Measurements from ENCODE around the gene ZNRF3. TPM values are rescaled to one million over a fixed set of nuclear protein-coding genes. Genes with fewer than 3 reads are reported as not detected.
A peak's percentile ranks its signal among the peaks of the same experiment; 100 is the strongest.
"Not testable (repeated sequence)": the region's sequence is repeated elsewhere in the genome, so short reads cannot be mapped to it uniquely, and the experiment has no call there.

Gene ZNRF3
- total RNA-seq, 1 donor from 2014 or later: 2.0 TPM

DNA sequence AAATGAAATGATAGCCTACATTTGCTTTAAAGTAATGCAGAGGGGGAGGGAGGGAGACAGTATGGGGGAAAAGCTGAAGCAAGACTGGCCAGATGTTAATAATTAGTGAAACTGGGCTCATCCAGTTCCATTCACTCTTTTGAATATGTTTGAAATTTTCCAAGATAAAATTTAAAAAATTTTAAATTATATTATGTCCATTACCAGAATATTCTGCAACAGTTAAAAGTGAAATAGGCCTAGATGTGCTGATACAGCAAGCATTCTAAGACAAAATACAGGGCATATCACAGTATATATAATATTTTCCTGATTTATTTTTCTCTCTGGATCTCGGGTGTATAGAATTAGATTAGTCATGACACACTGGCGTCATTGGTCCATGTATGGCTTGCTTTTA lies 13.6 kb upstream of the ZNRF3 start:
- no peak for DNase-seq
- H3K9me3 Mint-ChIP-seq: no peaks in the 10 kb centered on the region
- intact Hi-C loops (cut with micrococcal nuclease): no loop called here
- peaks cover 5% of the 10 kb centered on the region for H3K4me1 Mint-ChIP-seq
- no peak overlapping the region for H3K4me3 Mint-ChIP-seq
- H3K27ac Mint-ChIP-seq: no peak overlapping the region
- peaks cover 16% of the 10 kb centered on the region for H3K27me3 Mint-ChIP-seq
- no peaks in the 10 kb centered on the region for H3K36me3 Mint-ChIP-seq (ENCODE audit: low read depth)

- Mint-ChIP-seq H3K4me1 (peaks cover 4% of the 10 kb centered on the region), H3K9me3 (no peaks in the 10 kb centered on the region), H3K27ac (no peak overlapping the region), H3K36me3 (ENCODE audit: low read depth) (no peaks in the 10 kb centered on the region), H3K27me3 (peaks cover 7% of the 10 kb centered on the region), H3K4me3 (no peak overlapping the region)
- intact Hi-C loops (cut with micrococcal nuclease): no loop called here
- DNase-seq: no peak
Observed at GRCh38 chr22:28873183-28873963, 10.0 kb upstream of the ZNRF3 start.

DNA sequence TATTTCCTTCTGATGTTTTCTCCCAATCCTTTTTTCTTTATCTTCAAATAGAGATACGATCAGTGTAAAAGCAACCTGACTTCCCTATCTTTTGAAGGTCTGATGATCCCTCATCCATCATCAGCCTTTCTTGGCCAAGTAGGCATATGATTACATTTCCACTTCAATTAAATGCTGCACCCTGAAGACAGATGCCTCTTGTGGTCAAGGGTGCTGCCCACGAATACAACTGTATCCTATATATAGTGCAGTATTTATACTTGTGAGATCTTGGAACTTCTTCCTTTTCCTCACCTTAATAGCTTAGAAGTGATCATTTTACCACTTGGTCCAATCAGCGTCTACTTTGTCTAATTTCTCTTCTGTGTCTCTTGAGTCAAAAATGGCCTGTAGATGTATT lies 9.3 kb upstream of the ZNRF3 start:
- peaks cover 4% of the 10 kb centered on the region for H3K4me1 Mint-ChIP-seq
- no peak overlapping the region for H3K27ac Mint-ChIP-seq
- H3K27me3 Mint-ChIP-seq: peaks cover 10% of the 10 kb centered on the region
- intact Hi-C loops (cut with micrococcal nuclease): no loop called here
- H3K36me3 Mint-ChIP-seq (ENCODE audit: low read depth): no peaks in the 10 kb centered on the region
- H3K4me3 Mint-ChIP-seq: no peak overlapping the region
- DNase-seq: no peak
- H3K9me3 Mint-ChIP-seq: no peaks in the 10 kb centered on the region

GRCh38 chr22:28874811-28875320 lies 8.5 kb upstream of the ZNRF3 start:
- Mint-ChIP-seq H3K27me3 (peaks cover 15% of the 10 kb centered on the region), H3K4me1 (peaks cover 4% of the 10 kb centered on the region), H3K27ac (no peak overlapping the region), H3K36me3 (ENCODE audit: low read depth) (no peaks in the 10 kb centered on the region), H3K9me3 (no peaks in the 10 kb centered on the region), H3K4me3 (no peak overlapping the region)
- no peak for DNase-seq
- intact Hi-C loops (cut with micrococcal nuclease): no loop called here

- Mint-ChIP-seq H3K9me3 (no peaks in the 10 kb centered on the region), H3K4me1 (peaks cover 8% of the 10 kb centered on the region), H3K36me3 (ENCODE audit: low read depth) (no peaks in the 10 kb centered on the region), H3K27ac (peak overlapping the region; percentile 66), H3K27me3 (peaks cover 61% of the 10 kb centered on the region), H3K4me3 (peak overlapping the region; percentile 80)
- DNase-seq: peak; percentile 60
- intact Hi-C loops (cut with micrococcal nuclease): loop anchor here (2.0 kb wide), 1 partner anchor 964 kb away; the partner anchor contains the start of gene PITPNB
Observed at GRCh38 chr22:28882545-28882877, 861 bp upstream of the ZNRF3 start.

GRCh38 chr22:28883657-28883916 lies 215 bp downstream of the ZNRF3 start:
- intact Hi-C loops (cut with micrococcal nuclease): loop anchor here (1.0 to 2.0 kb wide), 2 partner anchors 24 to 965 kb away; partner anchors contain the start of gene PITPNB
- no peaks in the 10 kb centered on the region for H3K9me3 Mint-ChIP-seq
- no peaks in the 10 kb centered on the region for H3K36me3 Mint-ChIP-seq (ENCODE audit: low read depth)
- no peak overlapping the region for H3K27ac Mint-ChIP-seq
- peaks cover 67% of the 10 kb centered on the region for H3K27me3 Mint-ChIP-seq
- DNase-seq: no peak
- peaks cover 8% of the 10 kb centered on the region for H3K4me1 Mint-ChIP-seq
- peak overlapping the region; percentile 80 for H3K4me3 Mint-ChIP-seq

DNA sequence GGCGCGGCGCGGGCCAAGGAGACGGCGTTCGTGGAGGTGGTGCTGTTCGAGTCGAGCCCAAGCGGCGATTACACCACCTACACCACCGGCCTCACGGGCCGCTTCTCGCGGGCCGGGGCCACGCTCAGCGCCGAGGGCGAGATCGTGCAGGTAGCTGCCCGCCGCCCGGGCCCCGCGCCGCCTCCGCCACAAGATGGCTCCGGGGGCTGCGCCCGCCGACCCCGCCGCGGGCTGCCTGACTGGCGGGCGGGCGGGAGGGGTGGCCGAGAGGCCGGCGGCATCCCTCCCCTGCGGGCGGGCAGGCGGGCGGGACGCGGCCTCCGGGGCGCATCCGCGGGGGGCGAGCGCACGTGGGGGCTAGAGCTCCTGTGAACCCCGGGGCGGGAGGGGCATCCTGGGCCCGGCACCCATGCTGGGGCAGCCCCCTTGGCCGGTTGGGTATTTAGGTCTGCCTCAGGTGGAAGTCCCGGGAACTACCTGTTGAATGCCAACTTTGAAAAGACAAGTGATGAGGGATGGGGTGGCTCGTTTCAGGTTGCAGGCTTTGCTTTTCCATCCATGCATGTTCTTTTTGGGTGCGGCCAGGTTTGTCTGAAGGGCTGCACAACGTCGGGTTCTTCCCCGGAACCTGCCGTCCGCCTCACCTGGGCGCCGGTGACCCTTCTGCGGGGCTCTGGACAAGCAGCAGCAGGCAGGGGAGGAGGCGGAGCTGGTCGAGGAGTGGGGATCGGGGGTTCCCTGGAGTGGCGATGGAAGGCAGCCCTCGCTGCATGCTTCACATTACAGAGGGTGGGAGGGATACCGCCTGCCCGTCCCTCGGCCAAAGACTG lies 760 bp downstream of the ZNRF3 start:
- DNase-seq: peak; percentile 74
- H3K27me3 Mint-ChIP-seq: peaks cover 67% of the 10 kb centered on the region
- intact Hi-C loops (cut with micrococcal nuclease): loop anchor here (1.0 to 2.0 kb wide), 2 partner anchors 23 to 965 kb away; partner anchors contain the start of gene PITPNB
- no peaks in the 10 kb centered on the region for H3K9me3 Mint-ChIP-seq
- peaks cover 8% of the 10 kb centered on the region for H3K4me1 Mint-ChIP-seq
- H3K4me3 Mint-ChIP-seq: peak overlapping the region; percentile 61
- H3K36me3 Mint-ChIP-seq (ENCODE audit: low read depth): no peaks in the 10 kb centered on the region
- no peak overlapping the region for H3K27ac Mint-ChIP-seq

DNA sequence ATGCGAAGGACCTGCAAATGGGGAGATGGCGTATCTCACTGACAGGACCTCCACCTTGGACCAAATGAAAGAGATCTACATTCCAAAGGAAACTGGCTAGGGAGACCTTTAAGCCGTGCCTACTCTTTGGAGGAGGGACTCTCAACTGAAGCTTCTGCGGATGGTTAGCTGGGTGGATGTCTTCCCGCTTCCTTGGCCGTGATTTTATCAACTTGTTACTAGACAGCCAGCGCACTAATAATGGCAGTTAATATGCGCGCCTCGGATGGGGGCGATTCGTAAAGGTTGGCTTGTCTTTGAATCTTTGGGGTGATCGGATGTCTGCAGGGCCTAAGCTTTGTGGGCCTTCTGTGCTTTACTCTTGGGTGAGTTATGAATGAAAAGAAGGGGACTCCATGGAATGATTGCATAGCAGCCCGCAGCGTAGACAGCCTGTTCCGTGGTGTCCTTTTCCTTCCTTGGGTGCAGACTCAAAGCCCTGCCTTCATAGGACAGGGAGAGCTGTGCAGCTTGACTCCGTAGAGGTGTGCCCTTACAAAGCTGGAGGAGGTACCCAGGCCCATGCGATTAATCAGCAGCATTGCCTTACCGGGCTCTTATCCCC lies 1.5 kb downstream of the ZNRF3 start:
- Mint-ChIP-seq H3K36me3 (ENCODE audit: low read depth) (no peaks in the 10 kb centered on the region), H3K4me1 (peaks cover 8% of the 10 kb centered on the region), H3K27ac (no peak overlapping the region), H3K4me3 (peak overlapping the region; percentile 61), H3K27me3 (peaks cover 69% of the 10 kb centered on the region), H3K9me3 (no peaks in the 10 kb centered on the region)
- DNase-seq: no peak
- intact Hi-C loops (cut with micrococcal nuclease): no loop called here

DNA sequence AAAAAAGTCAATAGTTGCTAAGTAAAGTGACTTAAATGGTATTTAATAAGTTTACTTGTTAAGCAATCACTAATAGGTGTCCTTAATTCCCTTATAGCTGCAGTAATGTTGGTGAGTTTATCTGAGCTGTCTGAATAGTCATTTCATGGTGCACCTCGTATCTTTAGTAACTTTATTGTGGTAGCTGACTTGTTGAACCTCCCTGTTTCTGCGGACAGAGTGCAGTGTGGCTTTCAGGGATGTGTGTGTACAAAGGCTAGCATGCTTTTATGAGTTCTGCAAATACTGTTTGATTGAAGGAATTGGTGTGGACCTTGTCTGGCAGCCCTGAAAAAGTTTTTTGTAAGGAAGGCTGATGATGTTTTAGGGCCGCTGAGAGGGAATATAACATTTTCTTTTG lies 2.6 kb downstream of the ZNRF3 start:
- H3K36me3 Mint-ChIP-seq (ENCODE audit: low read depth): no peaks in the 10 kb centered on the region
- no peaks in the 10 kb centered on the region for H3K9me3 Mint-ChIP-seq
- DNase-seq: no peak
- H3K4me3 Mint-ChIP-seq: no peak overlapping the region
- no peak overlapping the region for H3K27ac Mint-ChIP-seq
- peaks cover 73% of the 10 kb centered on the region for H3K27me3 Mint-ChIP-seq
- intact Hi-C loops (cut with micrococcal nuclease): no loop called here
- H3K4me1 Mint-ChIP-seq: peaks cover 8% of the 10 kb centered on the region

GRCh38 chr22:28886679-28887078 lies 3.3 kb downstream of the ZNRF3 start:
- intact Hi-C loops (cut with micrococcal nuclease): not testable (repeated sequence)

DNA sequence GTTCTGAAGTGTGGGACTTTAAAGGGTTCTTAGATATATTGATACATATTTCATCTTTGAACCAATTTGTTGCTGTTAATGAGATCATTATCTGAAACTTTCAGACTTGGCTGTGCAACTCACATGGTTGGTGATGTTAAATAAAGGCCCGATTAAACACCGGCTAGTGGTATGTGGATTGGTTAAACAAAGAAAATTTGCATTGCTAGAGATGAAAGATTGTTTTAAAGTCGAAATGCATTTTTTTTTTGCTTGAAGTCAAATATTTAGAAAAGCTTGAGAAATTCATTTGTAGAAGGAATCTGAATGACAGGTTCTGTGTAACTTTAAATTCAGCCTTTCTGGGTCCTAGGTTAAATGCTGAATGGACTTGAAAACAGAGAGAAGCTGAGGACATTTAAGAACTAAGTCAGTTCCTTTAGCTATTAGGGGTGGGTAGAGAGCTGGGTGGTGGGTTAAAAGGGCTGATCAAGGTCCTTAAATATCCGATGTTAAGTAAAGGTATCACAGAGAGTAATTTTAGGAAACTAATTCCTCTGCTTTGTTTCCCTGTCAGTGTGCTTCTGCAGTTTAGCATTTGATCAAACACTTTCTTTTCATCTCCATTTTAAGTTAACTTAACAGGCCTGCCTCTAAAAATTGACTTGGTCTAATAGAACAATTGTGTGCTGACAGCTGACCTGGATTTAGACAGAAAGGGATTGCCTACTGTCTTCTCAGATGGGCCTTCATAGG lies 4.5 kb downstream of the ZNRF3 start:
- intact Hi-C loops (cut with micrococcal nuclease): no loop called here
- peaks cover 73% of the 10 kb centered on the region for H3K27me3 Mint-ChIP-seq
- no peak overlapping the region for H3K4me3 Mint-ChIP-seq

More at GRCh38 chr22:28886679-28887078, 3.3 kb downstream of the ZNRF3 start:
- not testable (repeated sequence) for DNase-seq; H3K36me3 Mint-ChIP-seq (ENCODE audit: low read depth); H3K4me3 Mint-ChIP-seq; H3K9me3 Mint-ChIP-seq; H3K4me1 Mint-ChIP-seq; H3K27ac Mint-ChIP-seq
- peaks cover 76% of the 10 kb centered on the region for H3K27me3 Mint-ChIP-seq

GRCh38 chr22:28889478-28890024 lies 6.2 kb downstream of the ZNRF3 start:
- DNase-seq: no peak
- intact Hi-C loops (cut with micrococcal nuclease): no loop called here
- Mint-ChIP-seq H3K36me3 (ENCODE audit: low read depth) (no peaks in the 10 kb centered on the region), H3K4me3 (no peak overlapping the region), H3K27ac (no peak overlapping the region), H3K27me3 (peaks cover 68% of the 10 kb centered on the region), H3K9me3 (no peaks in the 10 kb centered on the region), H3K4me1 (no peaks in the 10 kb centered on the region)

More for the DNA sequence above, 4.5 kb downstream of the ZNRF3 start:
- no peak overlapping the region for H3K27ac Mint-ChIP-seq
- H3K36me3 Mint-ChIP-seq (ENCODE audit: low read depth): no peaks in the 10 kb centered on the region
- H3K9me3 Mint-ChIP-seq: no peaks in the 10 kb centered on the region
- no peak for DNase-seq
- peaks cover under 1% of the 10 kb centered on the region for H3K4me1 Mint-ChIP-seq

DNA sequence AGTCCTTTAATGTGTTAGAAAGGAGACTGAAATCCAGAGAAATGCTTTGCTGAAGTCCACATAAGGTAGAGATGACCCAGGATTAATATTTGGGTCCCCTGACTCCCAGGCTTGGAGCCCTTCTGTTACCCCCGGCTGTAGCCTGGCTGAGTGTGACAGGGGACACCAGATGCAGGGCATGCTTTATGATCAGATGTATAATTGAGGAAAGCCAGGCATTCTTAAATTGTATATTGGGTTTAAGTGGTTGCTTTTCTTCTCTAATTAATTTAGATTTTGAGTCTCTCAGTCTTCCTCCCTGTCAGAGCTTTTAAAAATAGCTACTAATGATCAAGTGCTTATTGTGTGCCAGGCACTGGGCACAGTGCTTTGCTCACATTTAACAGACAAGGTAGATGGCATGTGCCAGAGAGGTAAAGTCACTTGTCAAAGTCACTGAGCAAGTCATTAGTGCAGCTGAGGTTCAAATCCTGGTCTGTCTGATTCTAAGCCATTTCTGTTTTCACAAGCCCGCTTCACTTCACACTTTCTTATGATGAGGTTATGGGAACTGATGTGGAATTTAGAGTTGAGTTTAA lies 7.9 kb downstream of the ZNRF3 start:
- Mint-ChIP-seq H3K4me1 (no peaks in the 10 kb centered on the region), H3K4me3 (no peak overlapping the region), H3K27ac (no peak overlapping the region), H3K27me3 (peaks cover 61% of the 10 kb centered on the region), H3K9me3 (no peaks in the 10 kb centered on the region), H3K36me3 (ENCODE audit: low read depth) (no peaks in the 10 kb centered on the region)
- DNase-seq: no peak
- intact Hi-C loops (cut with micrococcal nuclease): no loop called here

All from activated CD4-positive, alpha-beta T cell treated with anti-CD3 and anti-CD28 coated beads, Interleukin-2, amount 10 ng/mL, durations not matched to agents 24 days and 14 days (primary cell).